K562 (cell line): Measurements from ENCODE around the gene INSYN2B.

Experiments used
- EZH2 ChIP-seq: IDR thresholded peaks from 2 replicates; pipeline ENCODE4 v1.6.1; 2012; ENCODE audit warnings: low read depth, mild to moderate bottlenecking, inconsistent platforms, low read length, borderline replicate concordance
- FOXO4 ChIP-seq: fragments of 450-650 bp; formaldehyde crosslinking; IDR thresholded peaks from 2 replicates; pipeline ENCODE4 v1.4.0; 2020; ENCODE audit warnings: mild to moderate bottlenecking, moderate library complexity
- GTF3C2 ChIP-seq: IDR thresholded peaks from 3 replicates; pipeline ENCODE4 v1.6.1; 2011; ENCODE audit warnings: borderline replicate concordance, mild to moderate bottlenecking, moderate library complexity; ENCODE audit not compliant: insufficient read length; ENCODE audit errors: extremely low read depth
- HDAC8 ChIP-seq: fragments of 450-650 bp; IDR thresholded peaks from 2 replicates; pipeline ENCODE4 v1.6.1; 2016; ENCODE audit warnings: mild to moderate bottlenecking, missing genetic modification characterization, moderate library complexity, missing compliant biosample characterization
- ILF3 ChIP-seq: fragments of 450-650 bp; IDR thresholded peaks from 2 replicates; pipeline ENCODE4 v1.6.1; 2018; ENCODE audit warnings: antibody characterized with exemption, mild to moderate bottlenecking, moderate library complexity, borderline replicate concordance
- NFIC ChIP-seq: fragments of 450-650 bp; IDR thresholded peaks from 2 replicates; pipeline ENCODE4 v1.6.1; 2017; ENCODE audit warnings: mild to moderate bottlenecking, inconsistent platforms
- NR2C2 ChIP-seq, 2 experiments: fragments of 200-800 bp in 1 of 2; sonication (Bioruptor generic) in 1 of 2; sonication (generic) in 1 of 2; formaldehyde crosslinking in 1 of 2; IDR thresholded peaks; 2 replicates each; pipeline versions ENCODE4 v1.6.1 to v1.8.0; 2016 to 2022; ENCODE audit warnings: mild to moderate bottlenecking in 1 of 2, missing compliant biosample characterization in 1 of 2, missing genetic modification characterization in 1 of 2, missing genetic modification reagents in 1 of 2
- POLR2A ChIP-seq: fragments of 450-650 bp; conservative IDR thresholded peaks from 2 replicates; pipeline ENCODE4 v1.6.1; 2016
- POLR2AphosphoS5 ChIP-seq: IDR thresholded peaks from 2 replicates; pipeline ENCODE4 v1.6.1; 2011; ENCODE audit warnings: mild to moderate bottlenecking, low read depth, low read length, moderate library complexity; ENCODE audit not compliant: control insufficient read depth, insufficient read depth
- RB1 ChIP-seq: fragments of 450-650 bp; IDR thresholded peaks from 2 replicates; pipeline ENCODE4 v1.6.1; 2017; ENCODE audit warnings: low read depth, mild to moderate bottlenecking
- TAF1 ChIP-seq: IDR thresholded peaks from 2 replicates; pipeline ENCODE4 v1.6.1; 2011; ENCODE audit warnings: mild to moderate bottlenecking, low read length, moderate library complexity; ENCODE audit not compliant: insufficient read depth, control insufficient read depth, severe bottlenecking; ENCODE audit errors: extremely low read depth
- TBL1XR1 ChIP-seq, 2 experiments: IDR thresholded peaks; 2 replicates each; pipeline ENCODE4 v1.6.1; 2012; ENCODE audit warnings: improper control_type of control experiment in 2 of 2, low read length in 2 of 2, mild to moderate bottlenecking in 1 of 2

- TF ChIP-seq NFIC = no peak
- TF ChIP-seq HDAC8 (tag) = no peak
- TF ChIP-seq NR2C2 (CRISPR knock-in tag; IDR thresholded peaks at IDR 0.05) = no peak
- no peak for TF ChIP-seq NR2C2 (tag; IDR thresholded peaks at IDR 0.05)
- TF ChIP-seq POLR2A = no peak
- TF ChIP-seq FOXO4 (CRISPR knock-in tag) = no peak
- TF ChIP-seq POLR2AphosphoS5 = no peak
- TF ChIP-seq TBL1XR1 (IDR thresholded peaks at IDR 0.05; ENCODE audit: low read length in 2 of 2) = no peak
- no peak for TF ChIP-seq EZH2
- no peak for TF ChIP-seq GTF3C2
- TF ChIP-seq TAF1 = no peak
- no peak for TF ChIP-seq ILF3
- TF ChIP-seq RB1 = no peak
These were observed 129.9 kb downstream of the INSYN2B start for GRCh38 chr5:169850409-169850808.
